Measurements from ENCODE around the gene LYVE1.

DNA sequence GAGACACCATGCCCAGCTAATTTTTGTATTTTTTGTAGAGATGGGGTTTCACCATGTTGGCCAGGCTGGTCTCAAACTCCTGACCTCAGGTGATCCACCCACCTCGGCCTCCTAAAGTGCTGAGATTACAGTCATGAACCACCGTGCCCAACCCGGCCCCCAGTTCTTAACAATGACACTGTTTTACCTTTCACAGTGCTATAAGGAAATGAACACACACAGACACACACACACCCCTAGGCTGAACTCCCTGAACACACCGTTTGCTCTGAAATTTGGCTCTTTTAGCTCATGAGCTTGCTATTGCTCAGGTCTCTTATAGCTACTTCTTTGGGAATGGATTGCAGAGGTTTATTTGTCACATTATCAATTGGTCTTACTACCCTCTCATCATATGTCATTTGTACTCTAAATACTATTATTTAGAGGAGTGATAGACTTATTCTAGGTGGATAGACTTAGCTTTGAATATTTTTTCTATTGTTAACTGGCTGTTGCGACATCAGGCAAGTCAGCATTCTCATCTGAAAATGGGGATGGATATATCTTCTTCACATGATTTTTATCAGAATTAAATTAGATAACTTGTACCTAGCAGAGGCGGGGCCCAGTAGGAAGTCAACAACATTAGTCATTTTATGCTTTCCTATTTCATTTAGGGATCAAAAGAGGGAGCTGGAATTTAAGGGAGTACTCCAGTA, 2.1 kb downstream of the LYVE1 start:
- TF ChIP-seq, protein P1, sequence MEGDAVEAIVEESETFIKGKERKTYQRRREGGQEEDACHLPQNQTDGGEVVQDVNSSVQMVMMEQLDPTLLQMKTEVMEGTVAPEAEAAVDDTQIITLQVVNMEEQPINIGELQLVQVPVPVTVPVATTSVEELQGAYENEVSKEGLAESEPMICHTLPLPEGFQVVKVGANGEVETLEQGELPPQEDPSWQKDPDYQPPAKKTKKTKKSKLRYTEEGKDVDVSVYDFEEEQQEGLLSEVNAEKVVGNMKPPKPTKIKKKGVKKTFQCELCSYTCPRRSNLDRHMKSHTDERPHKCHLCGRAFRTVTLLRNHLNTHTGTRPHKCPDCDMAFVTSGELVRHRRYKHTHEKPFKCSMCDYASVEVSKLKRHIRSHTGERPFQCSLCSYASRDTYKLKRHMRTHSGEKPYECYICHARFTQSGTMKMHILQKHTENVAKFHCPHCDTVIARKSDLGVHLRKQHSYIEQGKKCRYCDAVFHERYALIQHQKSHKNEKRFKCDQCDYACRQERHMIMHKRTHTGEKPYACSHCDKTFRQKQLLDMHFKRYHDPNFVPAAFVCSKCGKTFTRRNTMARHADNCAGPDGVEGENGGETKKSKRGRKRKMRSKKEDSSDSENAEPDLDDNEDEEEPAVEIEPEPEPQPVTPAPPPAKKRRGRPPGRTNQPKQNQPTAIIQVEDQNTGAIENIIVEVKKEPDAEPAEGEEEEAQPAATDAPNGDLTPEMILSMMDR (conservative IDR thresholded peaks at IDR 0.05; ENCODE audit: low read depth, low read length): no peak
- TF ChIP-seq EZH2 (IDR thresholded peaks at IDR 0.05; ENCODE audit: borderline replicate concordance, low read depth, low read length, poor library complexity, severe bottlenecking): no peak

All from A673 (cell line).